ENCODE measurements around the gene ATRAID.
A peak's percentile ranks its signal among the peaks of the same experiment; 100 is the strongest.

ATRAID gene

GRCh38 chr2:27184115-27184514 is 27.7 kb upstream of the ATRAID start:
- Histone ChIP-seq H3K4me1 (ENCODE audit: low read depth, poor library complexity, severe bottlenecking) (peaks cover 39% of the 10 kb centered on the region), H3K4me2 (no peak overlapping the region)

GRCh38 chr2:27185331-27186026 is 26.4 kb upstream of the ATRAID start:
- Histone ChIP-seq H3K4me2 (no peak overlapping the region), H3K36me3 (ENCODE audit: insufficient read depth) (no peaks in the 10 kb centered on the region), H3K4me3 (IDR thresholded peaks at IDR 0.05; ENCODE audit: insufficient read depth, low read depth, low read length) (no peak overlapping the region), H3K27me3 (ENCODE audit: insufficient read depth, low read depth) (no peaks in the 10 kb centered on the region), H4K20me1 (ENCODE audit: insufficient read depth) (no peaks in the 10 kb centered on the region), H3K9ac (no peak overlapping the region), H3K79me2 (ENCODE audit: insufficient read depth, low read depth) (no peaks in the 10 kb centered on the region), H3K4me1 (ENCODE audit: low read depth, poor library complexity, severe bottlenecking) (peaks cover 31% of the 10 kb centered on the region), H2AFZ (ENCODE audit: low read depth) (0 out of 2 replicates have a peak overlapping the region, but pooled peaks have one; percentile 12), H3K27ac (no peak overlapping the region)
- no peak for TF ChIP-seq CTCF (conservative IDR thresholded peaks at IDR 0.05; ENCODE audit: low read depth, low read length)

More at GRCh38 chr2:27184115-27184514, 27.7 kb upstream of the ATRAID start:
- Histone ChIP-seq H4K20me1 (ENCODE audit: insufficient read depth) (no peaks in the 10 kb centered on the region), H3K27me3 (ENCODE audit: insufficient read depth, low read depth) (no peaks in the 10 kb centered on the region), H3K36me3 (ENCODE audit: insufficient read depth) (no peaks in the 10 kb centered on the region), H3K79me2 (ENCODE audit: insufficient read depth, low read depth) (no peaks in the 10 kb centered on the region), H3K9ac (no peak overlapping the region), H3K4me3 (IDR thresholded peaks at IDR 0.05; ENCODE audit: insufficient read depth, low read depth, low read length) (no peak overlapping the region), H3K27ac (no peak overlapping the region), H2AFZ (ENCODE audit: low read depth) (no peak overlapping the region)
- TF ChIP-seq CTCF (conservative IDR thresholded peaks at IDR 0.05; ENCODE audit: low read depth, low read length): no peak

- Histone ChIP-seq H3K4me3 (IDR thresholded peaks at IDR 0.05; ENCODE audit: insufficient read depth, low read depth, low read length) (no peak overlapping the region), H3K4me1 (ENCODE audit: low read depth, poor library complexity, severe bottlenecking) (peaks cover 36% of the 10 kb centered on the region), H3K79me2 (ENCODE audit: insufficient read depth, low read depth) (no peaks in the 10 kb centered on the region)
Measured at GRCh38 chr2:27186613-27187345, 25.1 kb upstream of the ATRAID start.

GRCh38 chr2:27189989-27190388 is 21.9 kb upstream of the ATRAID start:
- no peaks in the 10 kb centered on the region for H3K27me3 ChIP-seq (ENCODE audit: insufficient read depth, low read depth)
- no peak for TF ChIP-seq CTCF (conservative IDR thresholded peaks at IDR 0.05; ENCODE audit: low read depth, low read length)
- no peak overlapping the region for H3K4me2 ChIP-seq
- H2AFZ ChIP-seq (ENCODE audit: low read depth): no peak overlapping the region
- H3K4me1 ChIP-seq (ENCODE audit: low read depth, poor library complexity, severe bottlenecking): peaks cover 37% of the 10 kb centered on the region
- no peaks in the 10 kb centered on the region for H4K20me1 ChIP-seq (ENCODE audit: insufficient read depth)
- no peak overlapping the region for H3K9ac ChIP-seq
- H3K79me2 ChIP-seq (ENCODE audit: insufficient read depth, low read depth): no peaks in the 10 kb centered on the region
- no peak overlapping the region for H3K4me3 ChIP-seq (IDR thresholded peaks at IDR 0.05; ENCODE audit: insufficient read depth, low read depth, low read length)
- H3K27ac ChIP-seq: no peak overlapping the region
- no peaks in the 10 kb centered on the region for H3K36me3 ChIP-seq (ENCODE audit: insufficient read depth)

More at GRCh38 chr2:27186613-27187345, 25.1 kb upstream of the ATRAID start:
- Histone ChIP-seq H2AFZ (ENCODE audit: low read depth) (no peak overlapping the region; the same call in 1 of the 2 replicates), H3K27me3 (ENCODE audit: insufficient read depth, low read depth) (no peaks in the 10 kb centered on the region), H3K36me3 (ENCODE audit: insufficient read depth) (no peaks in the 10 kb centered on the region), H4K20me1 (ENCODE audit: insufficient read depth) (no peaks in the 10 kb centered on the region), H3K27ac (no peak overlapping the region; the same call in 1 of the 2 replicates), H3K4me2 (peak overlapping the region; percentile 37; the same call in 1 of the 2 replicates), H3K9ac (no peak overlapping the region)
- no peak for TF ChIP-seq CTCF (conservative IDR thresholded peaks at IDR 0.05; ENCODE audit: low read depth, low read length)

Data from KMS-11 (cell line).